ENCODE measurements around the gene MPRIP. TPM values are rescaled to one million over a fixed set of nuclear protein-coding genes. Genes with fewer than 3 reads are reported as not detected.

The MPRIP gene
- total and polyA plus RNA-seq, 2 donors (not counting 3 experiments of a cell fraction or from before 2014, with no cell fraction given) = 94.6 to 246 TPM

GRCh38 chr17:17232303-17232621, 190.0 kb downstream of the MPRIP start:
- Histone ChIP-seq H3K9ac (replicated peaks; ENCODE audit: extremely low read depth, insufficient read depth, low read length) (no peak overlapping the region), H3K4me2 (ENCODE audit: insufficient read depth, low read length) (no peak overlapping the region), H3K27me3 (ENCODE audit: control insufficient read depth in 2 of 2, insufficient read depth in 2 of 2, low read length in 2 of 2) (no peaks in the 10 kb centered on the region), H4K20me1 (replicated peaks; ENCODE audit: control insufficient read depth, extremely low read depth, insufficient read depth, low read length) (no peaks in the 10 kb centered on the region), H3K4me1 (ENCODE audit: control insufficient read depth, extremely low read depth, insufficient read depth, low read length) (peaks cover 10% of the 10 kb centered on the region), H3K9me1 (replicated peaks; ENCODE audit: control insufficient read depth, extremely low read depth, insufficient read depth, low read length) (no peaks in the 10 kb centered on the region), H3K79me2 (ENCODE audit: control insufficient read depth, insufficient read depth, low read length) (peaks cover 26% of the 10 kb centered on the region), H3K36me3 (ENCODE audit: control insufficient read depth in 2 of 2, extremely low read depth in 1 of 2, insufficient read depth in 2 of 2, low read length in 2 of 2) (peaks cover 4 to 39% of the 10 kb centered on the region in 2 experiments), H3K27ac (ENCODE audit: insufficient read depth, low read depth, low read length) (no peak overlapping the region), H2AFZ (ENCODE audit: low read depth, low read length) (no peak overlapping the region), H3K9me3 (replicated peaks; ENCODE audit: control insufficient read depth, insufficient read depth, low read length) (no peaks in the 10 kb centered on the region), H3K4me3 (replicated peaks in 1 of 3; ENCODE audit: insufficient read depth in 1 of 3, low read depth in 1 of 3, low read length in 3 of 3) (no peak overlapping the region)
- dilution Hi-C loops (cut with MboI; ENCODE audit: extremely low pct_ligation_motif_present, low sequenced_read_pairs) = no loop called here
- intact Hi-C loops (cut with micrococcal nuclease) = loop anchor here (10.0 kb wide), 1 partner anchor 227 kb away; no protein-coding TSS in a partner anchor
- FAIRE-seq = no peak
- no peak for DNase-seq (ENCODE audit: low read depth, low spot score)
- ChIA-PET CTCF (interaction anchor here (1.5 kb wide), 1 partner anchor 90 kb away, joined by 5 read pairs; no protein-coding TSS in a partner anchor), POLR2A (no interaction called here)
- no peak for TF ChIP-seq MYC (IDR thresholded peaks at IDR 0.05; ENCODE audit: low read depth, low read length)
- no peak for TF ChIP-seq CTCF (IDR thresholded peaks at IDR 0.05; ENCODE audit: extremely low read depth in 1 of 2, insufficient read depth in 1 of 2, low read depth in 1 of 2, low read length in 2 of 2)
- TF ChIP-seq JUN (IDR thresholded peaks at IDR 0.05; ENCODE audit: borderline replicate concordance, insufficient read depth, insufficient read length, low read depth) = no peak
- TF ChIP-seq EZH2 (IDR thresholded peaks at IDR 0.05; ENCODE audit: borderline replicate concordance, low read depth, low read length, severe bottlenecking) = no peak
- no peak for TF ChIP-seq POLR2AphosphoS5 (IDR thresholded peaks at IDR 0.05; ENCODE audit: insufficient read depth, low read depth, low read length)
- TF ChIP-seq POLR2A (IDR thresholded peaks at IDR 0.05; ENCODE audit: low read depth, low read length) = no peak
- BruUV-seq (replicated peaks) = no TSS peak

All from endothelial cell of umbilical vein (primary cell).